H1 (cell line): ENCODE measurements around the gene CCDC152. TPM values are rescaled to one million over a fixed set of nuclear protein-coding genes. Genes with fewer than 3 reads are reported as not detected.

Experiments used
- KDM5A ChIP-seq: fragments of 200-600 bp; IDR thresholded peaks from 2 replicates; pipeline ENCODE4 v1.7.1; 2012; ENCODE audit warnings: mild to moderate bottlenecking, low read length, inconsistent platforms, mixed read lengths
- RBBP5 ChIP-seq: IDR thresholded peaks from 2 replicates; pipeline ENCODE4 v1.7.1; 2012; ENCODE audit warnings: low read depth, mild to moderate bottlenecking, inconsistent platforms, low read length, moderate library complexity, borderline replicate concordance
- polyA plus RNA-seq, 7 experiments: library from polyadenylated mRNA; depleted of rRNA in 3 of 7; stranded (reverse) in 5 of 7; unstranded in 2 of 7; fragments of >200 nt in 5 of 7; fragments of 200-250 nt in 2 of 7; gene quantifications; 1 replicate in 5 of 7; 2 replicates in 1 of 7; 4 replicates in 1 of 7; pipeline versions ENCODE4 v1.2.1 to v1.2.3, GENCODE V29; 2011 to 2013; ENCODE audit warnings: missing spikeins in 2 of 7, mixed read lengths in 2 of 7
- total RNA-seq: library from RNA; stranded (reverse); fragmentation: NEBNext Ultra II Directional; extraction: Animal tissue kit (Norgen Biotek cat#: 25700); gene quantifications from 2 replicates; pipeline ENCODE4 v1.2.1, GENCODE V29; 2021

Gene CCDC152
- total and polyA plus RNA-seq, 2 of the 8 experiments (the other 6 are each of a cell fraction or from before 2014, with no cell fraction given) = 2.6 to 9.5 TPM

GRCh38 chr5:42848545-42848944 is 91.9 kb downstream of the CCDC152 start (continued):
- TF ChIP-seq KDM5A (no peak), RBBP5 (no peak)
